Parathyroid adenoma (tissue), 2 donors: Measurements from ENCODE around the gene BBS12.

ENCODE experiments used
- H2AFZ ChIP-seq: fragments of 300-600 bp; sonication (generic); one replicate; pipeline ENCODE4 v1.7.0; 2017; ENCODE audit warnings: antibody characterized with exemption, mild to moderate bottlenecking
- H3K27ac ChIP-seq: fragments of 300-600 bp; sonication (generic); one replicate; pipeline ENCODE4 v1.7.0; 2017
- H3K27me3 ChIP-seq: fragments of 300-600 bp; sonication (generic); one replicate; pipeline ENCODE4 v1.7.0; 2017; ENCODE audit warnings: low read length; ENCODE audit not compliant: control insufficient read depth, insufficient read depth
- H3K36me3 ChIP-seq: fragments of 300-600 bp; sonication (generic); one replicate; pipeline ENCODE4 v1.7.0; 2017; ENCODE audit warnings: low read length; ENCODE audit not compliant: control insufficient read depth, insufficient read depth
- H3K4me1 ChIP-seq: fragments of 300-600 bp; sonication (generic); one replicate; pipeline ENCODE4 v1.7.0; 2017; ENCODE audit warnings: control low read depth
- H3K4me2 ChIP-seq: fragments of 300-600 bp; sonication (generic); one replicate; pipeline ENCODE4 v1.7.0; 2017; ENCODE audit warnings: low read length
- H3K4me3 ChIP-seq: fragments of 300-600 bp; sonication (generic); one replicate; pipeline ENCODE4 v1.7.0; 2017; ENCODE audit warnings: low read depth, low read length
- H3K79me2 ChIP-seq: fragments of 300-600 bp; sonication (generic); one replicate; pipeline ENCODE4 v1.7.0; 2017; ENCODE audit warnings: control low read depth
- H3K9ac ChIP-seq: fragments of 300-600 bp; sonication (generic); one replicate; pipeline ENCODE4 v1.7.0; 2017; ENCODE audit warnings: mild to moderate bottlenecking
- H3K9me3 ChIP-seq: fragments of 300-600 bp; sonication (generic); one replicate; pipeline ENCODE4 v1.7.0; 2017; ENCODE audit warnings: low read length; ENCODE audit not compliant: control insufficient read depth
- TF ChIP-seq, protein P1 (sequence below): fragments of 300-600 bp; sonication (generic); IDR thresholded peaks from one replicate; pipeline ENCODE4 v1.7.0; 2017; ENCODE audit warnings: antibody characterized with exemption, mild to moderate bottlenecking
- donor health status: primary hyperparathyroidism.

BBS12 gene

DNA sequence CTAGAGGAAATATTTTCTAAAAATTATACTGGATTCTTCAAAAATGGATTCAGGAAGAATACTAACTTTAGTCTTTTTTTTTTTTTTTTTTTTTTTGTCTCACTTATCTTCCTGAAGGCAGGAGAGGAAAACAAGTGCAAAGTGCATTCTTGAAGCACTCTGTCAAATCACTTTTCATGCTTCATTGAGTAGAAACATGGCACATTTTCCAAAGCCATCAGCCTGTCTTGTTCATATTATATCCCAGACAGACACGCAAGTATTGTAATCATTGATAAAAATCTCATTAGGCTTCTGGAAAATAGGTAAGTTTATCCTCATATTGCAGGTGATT lies 1.2 kb downstream of the BBS12 start:
- Histone ChIP-seq H3K36me3 (no peaks in the 10 kb centered on the region), H3K27me3 (no peaks in the 10 kb centered on the region), H3K9me3 (no peaks in the 10 kb centered on the region), H3K4me3 (peak overlapping the region; percentile 96), H3K4me2 (peak overlapping the region; percentile 73), H2AFZ (peak overlapping the region; percentile 36), H3K27ac (peak overlapping the region; percentile 94), H3K4me1 (no peaks in the 10 kb centered on the region), H3K79me2 (peaks cover 2% of the 10 kb centered on the region), H3K9ac (no peak overlapping the region)
- TF ChIP-seq, protein P1, sequence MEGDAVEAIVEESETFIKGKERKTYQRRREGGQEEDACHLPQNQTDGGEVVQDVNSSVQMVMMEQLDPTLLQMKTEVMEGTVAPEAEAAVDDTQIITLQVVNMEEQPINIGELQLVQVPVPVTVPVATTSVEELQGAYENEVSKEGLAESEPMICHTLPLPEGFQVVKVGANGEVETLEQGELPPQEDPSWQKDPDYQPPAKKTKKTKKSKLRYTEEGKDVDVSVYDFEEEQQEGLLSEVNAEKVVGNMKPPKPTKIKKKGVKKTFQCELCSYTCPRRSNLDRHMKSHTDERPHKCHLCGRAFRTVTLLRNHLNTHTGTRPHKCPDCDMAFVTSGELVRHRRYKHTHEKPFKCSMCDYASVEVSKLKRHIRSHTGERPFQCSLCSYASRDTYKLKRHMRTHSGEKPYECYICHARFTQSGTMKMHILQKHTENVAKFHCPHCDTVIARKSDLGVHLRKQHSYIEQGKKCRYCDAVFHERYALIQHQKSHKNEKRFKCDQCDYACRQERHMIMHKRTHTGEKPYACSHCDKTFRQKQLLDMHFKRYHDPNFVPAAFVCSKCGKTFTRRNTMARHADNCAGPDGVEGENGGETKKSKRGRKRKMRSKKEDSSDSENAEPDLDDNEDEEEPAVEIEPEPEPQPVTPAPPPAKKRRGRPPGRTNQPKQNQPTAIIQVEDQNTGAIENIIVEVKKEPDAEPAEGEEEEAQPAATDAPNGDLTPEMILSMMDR, result no peak

DNA sequence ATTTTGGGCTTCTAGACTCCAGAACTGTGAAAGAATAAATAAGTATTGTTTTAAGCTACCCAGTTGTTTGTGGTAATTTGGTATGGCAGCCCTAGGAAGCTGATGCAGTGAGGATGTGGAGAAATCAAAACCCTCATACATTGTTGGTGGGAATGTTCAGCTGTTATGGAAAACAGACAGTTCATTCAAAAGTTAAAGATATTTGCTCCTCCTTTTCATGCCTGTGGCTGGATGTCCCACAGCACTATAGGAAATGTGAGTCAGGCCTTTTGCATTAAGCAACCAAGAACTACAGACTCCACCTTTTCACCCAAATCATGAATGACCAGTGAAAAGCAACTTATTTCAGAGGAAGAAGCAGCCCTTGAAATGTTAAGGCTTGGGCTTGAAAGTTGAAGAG lies 6.7 kb downstream of the BBS12 start:
- peaks cover 2% of the 10 kb centered on the region for H3K79me2 ChIP-seq

DNA sequence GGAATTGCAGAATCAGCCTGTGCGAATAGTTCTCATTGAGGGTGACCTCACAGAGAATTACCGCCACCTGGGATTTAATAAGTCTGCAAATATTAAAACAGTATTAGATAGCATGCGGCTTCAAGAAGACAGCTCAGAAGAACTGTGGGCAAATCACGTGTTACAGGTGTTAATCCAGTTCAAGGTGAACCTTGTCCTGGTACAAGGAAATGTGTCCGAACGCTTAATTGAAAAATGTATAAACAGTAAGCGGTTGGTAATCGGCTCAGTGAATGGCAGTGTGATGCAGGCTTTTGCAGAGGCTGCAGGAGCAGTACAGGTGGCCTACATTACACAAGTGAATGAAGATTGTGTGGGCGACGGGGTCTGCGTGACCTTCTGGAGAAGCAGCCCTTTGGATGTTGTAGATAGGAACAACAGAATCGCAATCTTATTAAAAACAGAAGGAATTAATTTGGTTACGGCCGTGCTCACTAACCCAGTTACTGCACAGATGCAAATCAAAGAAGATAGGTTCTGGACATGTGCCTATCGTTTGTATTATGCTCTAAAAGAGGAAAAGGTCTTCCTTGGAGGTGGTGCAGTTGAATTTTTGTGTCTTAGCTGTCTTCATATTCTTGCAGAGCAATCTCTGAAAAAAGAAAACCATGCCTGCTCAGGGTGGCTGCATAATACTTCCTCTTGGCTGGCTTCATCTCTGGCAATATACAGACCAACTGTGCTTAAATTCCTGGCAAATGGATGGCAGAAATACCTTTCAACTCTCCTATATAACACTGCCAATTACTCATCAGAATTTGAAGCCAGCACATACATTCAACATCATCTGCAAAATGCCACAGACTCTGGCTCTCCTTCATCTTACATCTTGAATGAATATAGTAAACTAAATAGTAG lies 10.7 kb downstream of the BBS12 start:
- H3K4me2 ChIP-seq, result no peak overlapping the region
- H3K9me3 ChIP-seq, result no peaks in the 10 kb centered on the region
- no peaks in the 10 kb centered on the region for H3K79me2 ChIP-seq
- H3K36me3 ChIP-seq, result no peaks in the 10 kb centered on the region
- no peak overlapping the region for H3K9ac ChIP-seq
- H3K27me3 ChIP-seq, result no peaks in the 10 kb centered on the region
- no peak overlapping the region for H2AFZ ChIP-seq
- no peak overlapping the region for H3K4me3 ChIP-seq
- H3K4me1 ChIP-seq, result no peaks in the 10 kb centered on the region
- TF ChIP-seq, protein P1, result no peak
- H3K27ac ChIP-seq, result no peak overlapping the region

More for the DNA sequence above, 6.7 kb downstream of the BBS12 start:
- H3K4me3 ChIP-seq, result no peak overlapping the region
- TF ChIP-seq, protein P1, result no peak
- no peaks in the 10 kb centered on the region for H3K36me3 ChIP-seq
- no peak overlapping the region for H2AFZ ChIP-seq
- no peak overlapping the region for H3K4me2 ChIP-seq
- no peaks in the 10 kb centered on the region for H3K27me3 ChIP-seq
- no peak overlapping the region for H3K9ac ChIP-seq
- H3K9me3 ChIP-seq, result no peaks in the 10 kb centered on the region
- no peak overlapping the region for H3K27ac ChIP-seq
- no peaks in the 10 kb centered on the region for H3K4me1 ChIP-seq

DNA sequence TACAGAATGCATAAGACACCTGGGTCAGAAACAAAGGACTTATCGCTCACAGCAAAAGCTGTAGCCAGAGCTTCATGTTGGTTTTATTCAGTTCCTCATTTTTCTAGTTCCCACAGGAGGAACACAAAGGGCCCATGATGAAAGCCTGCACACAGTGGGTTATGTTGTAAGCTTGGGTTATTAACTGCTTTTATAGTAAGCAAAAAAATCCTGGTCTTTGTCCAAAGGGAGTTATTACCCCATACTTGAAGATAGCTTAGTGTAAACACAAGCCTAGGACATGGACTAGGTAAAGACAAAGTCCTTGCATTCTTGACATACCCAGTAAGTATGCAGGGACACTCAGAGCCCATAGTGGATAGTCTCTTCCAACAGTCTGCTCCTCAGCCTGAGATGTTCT lies 11.7 kb downstream of the BBS12 start:
- H3K27ac ChIP-seq, result no peak overlapping the region
- TF ChIP-seq, protein P1, result no peak
- no peak overlapping the region for H3K9ac ChIP-seq
- no peaks in the 10 kb centered on the region for H3K27me3 ChIP-seq
- no peaks in the 10 kb centered on the region for H3K9me3 ChIP-seq
- no peaks in the 10 kb centered on the region for H3K36me3 ChIP-seq
- no peak overlapping the region for H3K4me3 ChIP-seq
- H3K4me2 ChIP-seq, result no peak overlapping the region
- H3K79me2 ChIP-seq, result no peaks in the 10 kb centered on the region
- no peak overlapping the region for H2AFZ ChIP-seq
- H3K4me1 ChIP-seq, result no peaks in the 10 kb centered on the region

DNA sequence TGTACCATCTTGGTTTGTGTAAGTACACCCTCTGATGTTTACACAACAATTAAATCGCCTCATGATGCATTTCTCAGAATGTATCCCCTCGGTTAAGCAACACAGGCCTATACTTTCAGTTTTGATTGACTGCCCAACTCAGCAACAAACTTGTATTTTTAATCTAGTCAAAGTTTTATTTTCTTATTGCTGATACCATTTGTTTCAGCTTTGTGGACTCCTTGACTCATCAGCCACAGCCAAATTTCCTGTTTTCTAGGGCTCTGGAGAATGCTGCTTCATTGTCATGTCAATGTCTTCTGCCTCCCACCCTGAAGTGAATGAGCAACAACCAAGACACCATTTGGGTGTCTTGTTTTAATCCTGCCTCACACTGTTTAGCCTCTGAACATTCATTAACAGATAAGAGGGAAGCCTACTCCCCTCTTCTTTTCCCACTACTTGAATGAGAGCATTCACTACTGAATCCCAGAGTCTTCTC lies 14.0 kb downstream of the BBS12 start:
- TF ChIP-seq, protein P1, result no peak
- Histone ChIP-seq H3K9me3 (no peaks in the 10 kb centered on the region), H3K79me2 (no peaks in the 10 kb centered on the region), H3K9ac (no peak overlapping the region), H3K36me3 (no peaks in the 10 kb centered on the region), H2AFZ (no peak overlapping the region), H3K4me2 (no peak overlapping the region), H3K27ac (no peak overlapping the region), H3K27me3 (no peaks in the 10 kb centered on the region), H3K4me3 (no peak overlapping the region), H3K4me1 (no peaks in the 10 kb centered on the region)
